ENCODE results near the gene EMC6. TPM values are rescaled to one million over a fixed set of nuclear protein-coding genes. Genes with fewer than 3 reads are reported as not detected.

The EMC6 gene
- total RNA-seq, 4 donors from 2014 or later, result 8.5 to 25.3 (median 13.8) TPM

GRCh38 chr17:3719265-3719664, 50.7 kb downstream of the EMC6 start:
- peaks cover 0 to 42% (median 20%) of the 10 kb centered on the region in 3 donors for H3K4me1 ChIP-seq
- TF ChIP-seq POLR2A (IDR thresholded peaks at IDR 0.05) (no peak), CTCF (IDR thresholded peaks at IDR 0.05) (no peak), EP300 (IDR thresholded peaks at IDR 0.05) (no peak)
- H3K4me3 ChIP-seq, result no peak overlapping the region
- no peaks in the 10 kb centered on the region for H3K27me3 ChIP-seq
- peaks cover 4 to 69% of the 10 kb centered on the region in 2 donors for H3K36me3 ChIP-seq
- H3K27ac ChIP-seq, result no peak overlapping the region
- ATAC-seq, result no peak
- H3K9me3 ChIP-seq, result no peaks in the 10 kb centered on the region

Other genes with a start within 250 kb of the EMC6 start
- gene OR1E2, start 235.0 kb upstream of the EMC6 start, total RNA-seq, result not detected
- 1 to 10 TPM in 1 of 4 donors, under 1 TPM in 1, not detected in 2; 0.81 to 2.2 TPM for gene SPATA22, start 197.0 kb upstream of the EMC6 start, total RNA-seq
- 1 to 10 TPM; 1.4 to 3.4 (median 2.7) TPM for gene ASPA, start 192.8 kb upstream of the EMC6 start, total RNA-seq
- under 1 TPM; 0.31 to 0.82 (median 0.70) TPM for gene TRPV3, start 111.0 kb upstream of the EMC6 start, total RNA-seq
- 1 to 10 TPM; 1.9 to 6.3 (median 4.1) TPM for gene TRPV1, start 59.4 kb upstream of the EMC6 start, total RNA-seq
- 10 to 100 TPM in 2 of 4 donors, 1 to 10 TPM in 2; 5.9 to 11.1 (median 9.8) TPM for gene SHPK, start 32.6 kb upstream of the EMC6 start, total RNA-seq
- 10 to 100 TPM; 14.8 to 20.5 (median 17.8) TPM for gene CTNS, start 32.1 kb upstream of the EMC6 start, total RNA-seq
- 100 to 1,000 TPM in 2 of 4 donors, 10 to 100 TPM in 2; 98.5 to 172 (median 109) TPM for gene TAX1BP3, start 234 bp upstream of the EMC6 start, total RNA-seq
- 1 to 10 TPM in 1 of 4 donors, under 1 TPM in 1, not detected in 2; 0.96 to 2.0 TPM for gene P2RX5, start 27.3 kb downstream of the EMC6 start, total RNA-seq
- under 1 TPM in 2 of 4 donors, not detected in 2; 0.13 to 0.15 TPM for gene HASPIN, start 55.1 kb downstream of the EMC6 start, total RNA-seq
- 10 to 100 TPM; 20.3 to 35.2 (median 21.7) TPM for gene ITGAE, start 132.4 kb downstream of the EMC6 start, total RNA-seq
- gene NCBP3, start 177.4 kb downstream of the EMC6 start, total RNA-seq, result 10 to 100 TPM; 22.2 to 25.7 (median 24.3) TPM
- gene CAMKK1, start 224.2 kb downstream of the EMC6 start, total RNA-seq, result 1 to 10 TPM; 3.4 to 7.1 (median 3.8) TPM
- gene P2RX1, start 247.7 kb downstream of the EMC6 start, total RNA-seq, result 10 to 100 TPM in 1 of 4 donors, 1 to 10 TPM in 3; 1.6 to 11.6 (median 3.2) TPM

Data from gastroesophageal sphincter (tissue), 4 donors.